Measurements from ENCODE around the gene FITM1. TPM values are rescaled to one million over a fixed set of nuclear protein-coding genes. Genes with fewer than 3 reads are reported as not detected.

FITM1 gene
- total RNA-seq, 1 experiment from 2014 or later: 0.46 TPM

DNA sequence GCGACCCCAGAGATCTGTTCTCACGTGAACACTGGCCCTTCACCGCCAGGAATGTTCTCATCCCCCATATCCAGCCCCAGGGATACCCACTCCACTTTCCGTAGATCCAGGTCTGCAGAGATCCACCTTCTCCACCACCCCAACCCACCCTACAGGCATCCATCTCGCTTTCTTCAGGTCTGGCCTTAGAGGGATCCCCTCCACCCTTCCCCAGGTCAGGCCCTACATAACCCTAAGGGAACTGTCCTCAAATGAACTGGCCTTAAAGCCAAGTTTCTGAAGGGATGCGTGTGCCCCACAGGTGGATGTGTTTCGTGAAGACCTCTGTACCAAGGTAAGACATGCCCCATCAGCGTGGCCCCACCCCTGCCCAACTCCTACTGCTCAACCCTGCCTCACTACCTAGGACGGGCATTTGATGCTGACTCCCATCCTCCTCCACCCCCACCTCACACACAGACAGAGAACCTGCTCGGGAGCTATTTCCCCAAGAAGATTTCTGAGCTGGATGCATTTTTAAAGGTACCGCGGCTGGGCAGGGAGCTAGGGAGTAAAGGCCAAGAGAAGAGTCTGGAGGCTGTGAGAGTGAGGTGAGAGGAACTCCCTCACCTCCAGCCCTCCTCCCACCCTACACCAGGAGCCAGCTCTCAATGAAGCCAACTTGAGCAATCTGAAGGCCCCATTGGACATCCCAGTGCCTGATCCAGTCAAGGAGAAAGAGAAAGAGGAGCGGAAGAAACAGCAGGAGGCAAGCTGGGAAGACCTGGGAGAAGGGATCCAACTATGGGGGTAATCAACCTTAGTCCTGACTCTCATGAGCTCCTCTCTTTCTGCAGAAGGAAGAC, 6.4 kb downstream of the FITM1 start:
- no peak for ATAC-seq
- H3K36me3 ChIP-seq (ENCODE audit: control insufficient read depth, insufficient read depth, low read length): no peaks in the 10 kb centered on the region; the same call in 1 of the 2 replicates
- H3K27ac ChIP-seq (ENCODE audit: low read length): peak overlapping the region; percentile 81
- H3K4me1 ChIP-seq (ENCODE audit: control insufficient read depth, insufficient read depth, low read length): peaks cover 30% of the 10 kb centered on the region
- H3K4me3 ChIP-seq (ENCODE audit: low read depth in 2 of 2, low read length in 2 of 2): peak overlapping the region; percentile 46 to 81
- ChIA-PET CTCF (interaction anchor here (0.8 to 0.9 kb wide), 2 partner anchors 22 to 79 kb away, joined by 3 read pairs; partner anchors contain the start of genes DCAF11 and NRL), POLR2A (interaction anchor here (0.6 kb wide), 1 partner anchor 10 kb away, joined by 3 read pairs; the partner anchor contains the start of gene RNF31)
- no peak for DNase-seq (ENCODE audit: low read depth, low spot score)
- BruUV-seq (replicated peaks): no TSS peak
- no peaks in the 10 kb centered on the region for H3K27me3 ChIP-seq (ENCODE audit: control insufficient read depth, insufficient read depth, low read length)
- no peak for TF ChIP-seq REST (IDR thresholded peaks at IDR 0.05; ENCODE audit: insufficient read depth in 1 of 2, low read depth in 2 of 2, low read length in 1 of 2)
- no peak for TF ChIP-seq POLR2AphosphoS5 (IDR thresholded peaks at IDR 0.05; ENCODE audit: low read depth, low read length)
- no peak for TF ChIP-seq SIN3A (IDR thresholded peaks at IDR 0.05; ENCODE audit: borderline replicate concordance, insufficient read depth, low read depth, low read length)
- TF ChIP-seq, protein P1, sequence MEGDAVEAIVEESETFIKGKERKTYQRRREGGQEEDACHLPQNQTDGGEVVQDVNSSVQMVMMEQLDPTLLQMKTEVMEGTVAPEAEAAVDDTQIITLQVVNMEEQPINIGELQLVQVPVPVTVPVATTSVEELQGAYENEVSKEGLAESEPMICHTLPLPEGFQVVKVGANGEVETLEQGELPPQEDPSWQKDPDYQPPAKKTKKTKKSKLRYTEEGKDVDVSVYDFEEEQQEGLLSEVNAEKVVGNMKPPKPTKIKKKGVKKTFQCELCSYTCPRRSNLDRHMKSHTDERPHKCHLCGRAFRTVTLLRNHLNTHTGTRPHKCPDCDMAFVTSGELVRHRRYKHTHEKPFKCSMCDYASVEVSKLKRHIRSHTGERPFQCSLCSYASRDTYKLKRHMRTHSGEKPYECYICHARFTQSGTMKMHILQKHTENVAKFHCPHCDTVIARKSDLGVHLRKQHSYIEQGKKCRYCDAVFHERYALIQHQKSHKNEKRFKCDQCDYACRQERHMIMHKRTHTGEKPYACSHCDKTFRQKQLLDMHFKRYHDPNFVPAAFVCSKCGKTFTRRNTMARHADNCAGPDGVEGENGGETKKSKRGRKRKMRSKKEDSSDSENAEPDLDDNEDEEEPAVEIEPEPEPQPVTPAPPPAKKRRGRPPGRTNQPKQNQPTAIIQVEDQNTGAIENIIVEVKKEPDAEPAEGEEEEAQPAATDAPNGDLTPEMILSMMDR (IDR thresholded peaks at IDR 0.05): no peak
- TF ChIP-seq TCF7L2 (IDR thresholded peaks at IDR 0.05; ENCODE audit: low read depth, low read length): no peak
- in situ Hi-C loops (cut with HindIII; ENCODE audit: low pct_unique_long_range_greater_than_20kb, low sequenced_read_pairs) (no loop called here), intact Hi-C loops (cut with micrococcal nuclease; ENCODE audit: unreplicated experiment) (no loop called here)
- no peaks in the 10 kb centered on the region for H3K9me3 ChIP-seq (ENCODE audit: control insufficient read depth, insufficient read depth, low read depth, low read length)

GRCh38 chr14:24137529-24138395, 7.3 kb downstream of the FITM1 start:
- intact Hi-C loops (cut with micrococcal nuclease; ENCODE audit: unreplicated experiment): no loop called here
- Histone ChIP-seq H3K36me3 (ENCODE audit: control insufficient read depth, insufficient read depth, low read length) (no peaks in the 10 kb centered on the region; the same call in 1 of the 2 replicates), H3K9me3 (ENCODE audit: control insufficient read depth, insufficient read depth, low read depth, low read length) (no peaks in the 10 kb centered on the region), H3K27ac (ENCODE audit: low read length) (peak overlapping the region; percentile 81; the same call in 1 of the 2 replicates), H3K4me3 (ENCODE audit: low read depth in 2 of 2, low read length in 2 of 2) (peak overlapping the region in 1 of 2 experiments; percentile 46; a peak in 1 of 4 replicates), H3K4me1 (ENCODE audit: control insufficient read depth, insufficient read depth, low read length) (peaks cover 30% of the 10 kb centered on the region), H3K27me3 (ENCODE audit: control insufficient read depth, insufficient read depth, low read length) (no peaks in the 10 kb centered on the region)
- ATAC-seq (no peak), DNase-seq (ENCODE audit: low read depth, low spot score) (no peak)
- in situ Hi-C loops (cut with HindIII; ENCODE audit: low pct_unique_long_range_greater_than_20kb, low sequenced_read_pairs): no loop called here
- CTCF ChIA-PET: interaction anchor here (0.8 kb wide), 1 partner anchor 80 kb away, joined by 3 read pairs; no protein-coding TSS in a partner anchor
- no peak for TF ChIP-seq SIN3A (IDR thresholded peaks at IDR 0.05; ENCODE audit: borderline replicate concordance, insufficient read depth, low read depth, low read length)
- TF ChIP-seq, protein P1 (IDR thresholded peaks at IDR 0.05): no peak
- no peak for TF ChIP-seq REST (IDR thresholded peaks at IDR 0.05; ENCODE audit: insufficient read depth in 1 of 2, low read depth in 2 of 2, low read length in 1 of 2)
- no peak; the same call in 1 of the 2 replicates for TF ChIP-seq POLR2AphosphoS5 (IDR thresholded peaks at IDR 0.05; ENCODE audit: low read depth, low read length)
- TF ChIP-seq TCF7L2 (IDR thresholded peaks at IDR 0.05; ENCODE audit: low read depth, low read length): no peak
- BruUV-seq (replicated peaks): no TSS peak
- POLR2A ChIA-PET: interaction anchor here (0.6 kb wide), 1 partner anchor 9 kb away, joined by 3 read pairs; the partner anchor contains the start of gene RNF31

All from Panc1 (cell line).